Jurkat, Clone E6-1 (cell line): ENCODE measurements around the gene APCDD1L.
"Not testable (repeated sequence)": the region's sequence is repeated elsewhere in the genome, so short reads cannot be mapped to it uniquely, and the experiment has no call there.

Experiments
- DNase-seq: peaks from one replicate; pipeline ENCODE4 v3.0.0-alpha.2; 2011; ENCODE audit warnings: low read depth, low spot score
- H3K4me3 ChIP-seq: 2 replicates; pipeline ENCODE4 v1.5.1; 2011; ENCODE audit warnings: mild to moderate bottlenecking, low read length, control low read depth, moderate library complexity

Gene APCDD1L

GRCh38 chr20:58432186-58432954 is 82.8 kb downstream of the APCDD1L start:
- DNase-seq: no peak
- no peak overlapping the region for H3K4me3 ChIP-seq

- DNase-seq: no peak
- H3K4me3 ChIP-seq: no peak overlapping the region
Observed at GRCh38 chr20:58431134-58431533, 84.1 kb downstream of the APCDD1L start.

DNA sequence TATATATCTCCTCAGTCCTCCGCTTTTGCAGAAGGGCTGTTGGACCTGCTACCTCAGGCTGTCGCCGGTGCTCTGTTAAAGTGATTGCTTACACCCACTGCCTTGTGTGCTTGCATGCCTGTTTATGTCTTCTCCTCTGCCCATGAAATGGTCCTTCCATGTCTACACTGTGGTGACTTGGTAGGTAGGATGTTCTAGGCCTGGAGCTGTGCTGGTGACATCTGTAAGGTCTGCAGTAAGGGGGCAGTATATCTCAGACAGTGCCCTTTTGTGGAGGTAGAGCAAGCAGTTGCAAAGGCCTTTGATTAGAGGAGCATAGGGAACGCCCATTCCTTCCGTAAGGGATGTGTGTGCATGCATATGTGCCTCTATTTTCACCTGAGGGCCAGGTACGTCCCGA is 85.9 kb downstream of the APCDD1L start:
- H3K4me3 ChIP-seq: no peak overlapping the region
- DNase-seq: no peak

GRCh38 chr20:58428364-58428763 is 86.8 kb downstream of the APCDD1L start:
- H3K4me3 ChIP-seq: no peak overlapping the region
- DNase-seq: no peak

GRCh38 chr20:58427571-58427970 is 87.6 kb downstream of the APCDD1L start:
- not testable (repeated sequence) for DNase-seq, H3K4me3 ChIP-seq

- DNase-seq: no peak
- H3K4me3 ChIP-seq: no peak overlapping the region
Observed at GRCh38 chr20:58424218-58424969, 90.8 kb downstream of the APCDD1L start.

GRCh38 chr20:58421497-58421850 is 93.7 kb downstream of the APCDD1L start:
- H3K4me3 ChIP-seq: no peak overlapping the region
- DNase-seq: no peak

GRCh38 chr20:58420798-58421496 is 94.3 kb downstream of the APCDD1L start:
- no peak for DNase-seq
- H3K4me3 ChIP-seq: no peak overlapping the region

DNA sequence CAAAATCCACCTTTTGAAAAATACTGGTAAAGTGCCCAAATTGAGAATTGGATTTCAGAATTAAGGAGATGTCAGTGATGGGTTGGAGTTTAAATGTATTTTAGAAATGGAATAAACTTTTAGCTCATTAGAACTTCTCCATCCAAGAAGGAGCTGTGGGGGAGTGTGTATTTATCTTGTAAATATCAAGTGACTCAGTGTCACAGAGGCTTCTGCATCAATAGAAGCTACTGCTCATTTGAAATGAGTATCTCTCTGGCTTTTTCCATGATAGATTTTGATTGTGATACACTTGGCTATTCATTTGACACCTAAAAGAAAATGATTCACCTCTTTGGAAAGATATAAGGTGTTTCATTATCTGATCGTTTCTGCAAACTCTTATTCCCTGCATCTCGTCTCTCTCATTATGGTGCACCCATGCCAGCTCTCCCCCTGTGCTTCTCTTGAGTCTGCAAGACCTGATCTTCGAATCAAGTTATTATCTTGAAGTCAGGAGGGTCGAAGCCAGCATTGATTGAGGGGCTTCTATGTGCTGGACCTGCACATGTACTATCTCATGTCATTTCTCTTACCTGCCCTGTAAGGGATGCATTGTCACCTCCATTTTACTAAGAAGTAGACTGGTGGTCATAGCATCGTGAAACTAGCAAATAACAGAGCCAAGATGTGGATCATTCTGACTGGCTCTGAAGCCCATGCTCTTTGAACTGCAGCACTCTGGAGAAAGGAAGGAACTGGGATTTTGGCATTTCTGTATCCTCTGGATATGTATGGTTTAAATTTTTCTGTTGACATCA is 96.0 kb downstream of the APCDD1L start:
- no peak overlapping the region for H3K4me3 ChIP-seq
- no peak for DNase-seq

DNA sequence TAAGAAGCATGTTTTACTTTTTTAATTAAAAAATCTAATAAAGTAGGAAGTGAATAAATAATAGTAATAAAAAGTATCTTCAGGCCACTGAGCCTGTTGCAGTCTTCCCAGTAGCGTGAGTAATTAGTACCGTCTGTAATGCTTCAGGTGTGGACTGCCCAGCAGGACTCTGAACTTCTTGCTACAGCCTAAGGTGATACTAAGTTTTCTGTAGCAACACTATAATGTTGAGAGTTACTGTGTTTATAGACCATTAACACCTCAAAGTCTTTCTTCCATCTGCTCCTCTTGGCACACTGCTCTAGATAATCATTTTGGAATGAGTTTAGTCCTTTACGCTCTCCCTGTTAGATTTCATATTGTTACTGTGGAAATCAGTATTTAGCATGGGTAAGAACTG is 97.8 kb downstream of the APCDD1L start:
- no peak for DNase-seq
- H3K4me3 ChIP-seq: no peak overlapping the region

GRCh38 chr20:58416835-58417234 is 98.4 kb downstream of the APCDD1L start:
- no peak overlapping the region for H3K4me3 ChIP-seq
- DNase-seq: no peak

- no peak overlapping the region for H3K4me3 ChIP-seq
- DNase-seq: no peak
Observed at GRCh38 chr20:58416057-58416456, 99.1 kb downstream of the APCDD1L start.

DNA sequence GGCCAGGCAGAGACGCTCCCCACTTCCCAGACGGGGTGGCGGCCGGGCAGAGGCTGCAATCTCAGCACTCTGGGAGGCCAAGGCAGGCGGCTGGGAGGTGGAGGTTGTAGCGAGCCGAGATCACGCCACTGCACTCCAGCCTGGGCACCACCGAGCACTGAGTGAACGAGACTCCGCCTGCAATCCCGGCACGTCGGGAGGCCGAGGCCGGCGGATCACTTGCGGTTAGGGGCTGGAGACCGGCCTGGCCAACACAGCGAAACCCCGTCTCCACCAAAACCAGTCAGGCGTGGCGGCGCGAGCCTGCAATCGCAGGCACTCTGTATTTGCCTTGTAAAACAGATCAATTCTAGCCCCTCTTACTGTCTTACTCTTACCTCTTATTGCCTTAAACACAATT is 100.4 kb downstream of the APCDD1L start:
- not testable (repeated sequence) for DNase-seq

GRCh38 chr20:58414216-58414615 is 101.0 kb downstream of the APCDD1L start:
- not testable (repeated sequence) for H3K4me3 ChIP-seq, DNase-seq

More for the DNA sequence above, 100.4 kb downstream of the APCDD1L start:
- H3K4me3 ChIP-seq: not testable (repeated sequence)
